ENCODE measurements around the gene ETV3L.

GRCh38 chr1:157088607-157089006 is 11.0 kb downstream of the ETV3L start:
- TF ChIP-seq CTCF (IDR thresholded peaks at IDR 0.05; ENCODE audit: low read depth, low read length, poor library complexity, severe bottlenecking) (no peak), EZH2phosphoT487 (IDR thresholded peaks at IDR 0.05; ENCODE audit: borderline replicate concordance, low read length) (no peak)

Measured in DOHH2 (cell line).